GM12878 (cell line): ENCODE measurements around the gene MIS12. TPM values are rescaled to one million over a fixed set of nuclear protein-coding genes. Genes with fewer than 3 reads are reported as not detected.

Experiments
- ETV6 ChIP-seq, 2 experiments: fragments of 450-650 bp in 1 of 2; IDR thresholded peaks in 1 of 2; conservative IDR thresholded peaks in 1 of 2; 2 replicates each; pipeline ENCODE4 v1.6.1; 2014; ENCODE audit warnings: antibody characterized with exemption in 1 of 2, borderline replicate concordance in 1 of 2, low read depth in 1 of 2, mild to moderate bottlenecking in 1 of 2, moderate library complexity in 1 of 2
- JUNB ChIP-seq: IDR thresholded peaks from 2 replicates; pipeline ENCODE4 v1.6.1; 2016; ENCODE audit warnings: antibody characterized with exemption, mild to moderate bottlenecking
- MEF2B ChIP-seq: fragments of 450-650 bp; IDR thresholded peaks from 2 replicates; pipeline ENCODE4 v1.6.1; 2018; ENCODE audit warnings: mild to moderate bottlenecking, moderate library complexity; ENCODE audit not compliant: partially characterized antibody, poor library complexity, severe bottlenecking
- PAX8 ChIP-seq: fragments of 450-650 bp; IDR thresholded peaks from 2 replicates; pipeline ENCODE4 v1.6.1; 2017; ENCODE audit warnings: mild to moderate bottlenecking, moderate library complexity
- RAD21 ChIP-seq: IDR thresholded peaks from 2 replicates; pipeline ENCODE4 v1.6.1; 2011; ENCODE audit warnings: mild to moderate bottlenecking, low read depth, low read length, moderate library complexity; ENCODE audit not compliant: insufficient read depth
- SIN3A ChIP-seq: IDR thresholded peaks from 2 replicates; pipeline ENCODE4 v1.6.1; 2012; ENCODE audit warnings: low read depth, low read length, improper control_type of control experiment
- SMC3 ChIP-seq: IDR thresholded peaks from 2 replicates; pipeline ENCODE4 v1.6.1; 2011; ENCODE audit warnings: low read length, improper control_type of control experiment, borderline replicate concordance
- TCF7 ChIP-seq: IDR thresholded peaks from 2 replicates; pipeline ENCODE4 v1.6.1; 2014; ENCODE audit warnings: antibody characterized with exemption, borderline replicate concordance
- polyA plus RNA-seq, 11 experiments: library from polyadenylated mRNA; depleted of rRNA in 4 of 11; unstranded in 6 of 11; stranded (reverse) in 5 of 11; fragments of >200 nt; fragmentation: Nextera tagmentation in 4 of 11; fragmentation: Illumina TruSeq in 1 of 11; extraction: Ambion mirVana in 4 of 11; extraction: Trizol in 1 of 11; gene quantifications; 1 replicate in 1 of 11; 2 replicates in 10 of 11; pipeline versions ENCODE4 v1.2.1 to v1.2.3, GENCODE V29; 2011 to 2016; ENCODE audit warnings: inconsistent platforms in 2 of 11, missing spikeins in 2 of 11, low read depth in 1 of 11
- total RNA-seq, 4 experiments: library from RNA; depleted of rRNA in 3 of 4; stranded (reverse); fragments of >200 nt in 3 of 4; fragmentation: Illumina TruSeq in 1 of 4; extraction: Trizol in 1 of 4; gene quantifications; 2 replicates each; pipeline versions ENCODE4 v1.2.1 to v1.2.3, GENCODE V29; 2013 to 2021
- TF ChIP-seq, protein P1 (sequence below): fragments of 450-650 bp; IDR thresholded peaks from 2 replicates; pipeline ENCODE4 v1.6.1; 2017; ENCODE audit warnings: mild to moderate bottlenecking, low read depth, inconsistent platforms; ENCODE audit not compliant: poor library complexity, severe bottlenecking
- TF ChIP-seq, protein P2 (sequence below): IDR thresholded peaks from 2 replicates; pipeline ENCODE4 v1.6.1; 2012; ENCODE audit warnings: low read depth, low read length, improper control_type of control experiment
- TF ChIP-seq, protein P3 (sequence below): IDR thresholded peaks from 2 replicates; pipeline ENCODE4 v1.6.1; 2011; ENCODE audit warnings: mild to moderate bottlenecking, low read depth, low read length, moderate library complexity; ENCODE audit not compliant: insufficient replicate concordance
- TF ChIP-seq, protein P4 (sequence below): fragments of 450-650 bp; conservative IDR thresholded peaks from 2 replicates; pipeline ENCODE4 v1.6.1; 2017; ENCODE audit warnings: mild to moderate bottlenecking, moderate library complexity
- TF ChIP-seq, protein P5 (sequence below): fragments of 450-650 bp; IDR thresholded peaks from 2 replicates; pipeline ENCODE4 v1.6.1; 2018; ENCODE audit warnings: mild to moderate bottlenecking, low read depth, moderate library complexity; ENCODE audit not compliant: partially characterized antibody
- TF ChIP-seq, protein P6 (sequence below): fragments of 150-350 bp; IDR thresholded peaks from 2 replicates; pipeline ENCODE4 v1.6.1; 2016; ENCODE audit warnings: low read depth, low read length

MIS12 gene
- total and polyA plus RNA-seq, 10 of the 15 experiments (the other 5 are each of a cell fraction or from before 2014, with no cell fraction given), result 19.8 to 34.2 (median 25.0) TPM

DNA sequence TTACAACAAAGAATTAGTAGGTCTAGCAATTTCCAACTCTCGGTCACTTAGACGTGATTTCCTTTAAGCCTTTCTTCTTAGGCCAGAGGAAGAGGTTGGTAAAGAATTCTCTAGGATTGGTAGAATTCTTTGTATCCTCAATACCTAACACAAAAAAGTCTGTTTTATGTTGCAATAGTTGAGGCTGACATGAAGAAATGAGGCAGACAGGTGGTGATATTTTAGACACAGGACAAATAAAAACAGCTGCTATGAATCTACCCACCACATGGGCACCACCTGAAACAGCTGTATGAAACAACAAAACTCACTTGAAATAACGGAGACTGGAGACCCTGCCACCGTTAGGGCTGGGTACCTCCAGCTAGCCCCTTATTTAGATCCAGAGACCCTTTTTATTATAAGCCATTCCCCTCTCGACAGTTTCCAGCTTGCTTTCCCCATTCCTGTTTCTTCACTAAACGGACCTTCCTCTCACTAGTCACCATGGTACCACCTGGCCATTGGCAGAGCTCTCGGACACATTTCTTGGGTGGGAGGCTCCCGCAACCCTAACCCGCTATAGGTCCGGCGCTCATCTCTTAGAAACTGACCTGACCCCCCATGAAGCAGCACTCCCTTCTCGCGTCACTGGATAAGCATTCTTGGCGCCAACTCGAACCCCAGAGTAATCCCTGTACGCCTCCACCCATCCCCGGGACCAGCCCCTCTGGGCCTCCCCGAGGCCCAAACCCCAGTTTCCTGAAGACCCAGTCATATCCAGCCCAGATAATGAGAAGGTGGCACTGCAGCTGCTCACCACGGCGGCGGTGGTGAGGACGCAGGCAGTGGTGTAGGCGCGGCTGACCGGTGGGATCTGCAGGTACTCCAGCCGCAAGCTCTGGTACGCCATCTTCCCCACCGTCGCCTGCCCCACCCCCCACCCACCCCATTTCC lies 828 bp upstream of the MIS12 start, which contains the start of gene DERL2 (continued):
- TF ChIP-seq, protein P1, sequence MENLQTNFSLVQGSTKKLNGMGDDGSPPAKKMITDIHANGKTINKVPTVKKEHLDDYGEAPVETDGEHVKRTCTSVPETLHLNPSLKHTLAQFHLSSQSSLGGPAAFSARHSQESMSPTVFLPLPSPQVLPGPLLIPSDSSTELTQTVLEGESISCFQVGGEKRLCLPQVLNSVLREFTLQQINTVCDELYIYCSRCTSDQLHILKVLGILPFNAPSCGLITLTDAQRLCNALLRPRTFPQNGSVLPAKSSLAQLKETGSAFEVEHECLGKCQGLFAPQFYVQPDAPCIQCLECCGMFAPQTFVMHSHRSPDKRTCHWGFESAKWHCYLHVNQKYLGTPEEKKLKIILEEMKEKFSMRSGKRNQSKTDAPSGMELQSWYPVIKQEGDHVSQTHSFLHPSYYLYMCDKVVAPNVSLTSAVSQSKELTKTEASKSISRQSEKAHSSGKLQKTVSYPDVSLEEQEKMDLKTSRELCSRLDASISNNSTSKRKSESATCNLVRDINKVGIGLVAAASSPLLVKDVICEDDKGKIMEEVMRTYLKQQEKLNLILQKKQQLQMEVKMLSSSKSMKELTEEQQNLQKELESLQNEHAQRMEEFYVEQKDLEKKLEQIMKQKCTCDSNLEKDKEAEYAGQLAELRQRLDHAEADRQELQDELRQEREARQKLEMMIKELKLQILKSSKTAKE, result no peak
- TF ChIP-seq, protein P2, sequence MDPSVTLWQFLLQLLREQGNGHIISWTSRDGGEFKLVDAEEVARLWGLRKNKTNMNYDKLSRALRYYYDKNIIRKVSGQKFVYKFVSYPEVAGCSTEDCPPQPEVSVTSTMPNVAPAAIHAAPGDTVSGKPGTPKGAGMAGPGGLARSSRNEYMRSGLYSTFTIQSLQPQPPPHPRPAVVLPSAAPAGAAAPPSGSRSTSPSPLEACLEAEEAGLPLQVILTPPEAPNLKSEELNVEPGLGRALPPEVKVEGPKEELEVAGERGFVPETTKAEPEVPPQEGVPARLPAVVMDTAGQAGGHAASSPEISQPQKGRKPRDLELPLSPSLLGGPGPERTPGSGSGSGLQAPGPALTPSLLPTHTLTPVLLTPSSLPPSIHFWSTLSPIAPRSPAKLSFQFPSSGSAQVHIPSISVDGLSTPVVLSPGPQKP, result no peak
- no peak for TF ChIP-seq SIN3A
- no peak for TF ChIP-seq RAD21
- TF ChIP-seq SMC3, result no peak
- TF ChIP-seq, protein P3, sequence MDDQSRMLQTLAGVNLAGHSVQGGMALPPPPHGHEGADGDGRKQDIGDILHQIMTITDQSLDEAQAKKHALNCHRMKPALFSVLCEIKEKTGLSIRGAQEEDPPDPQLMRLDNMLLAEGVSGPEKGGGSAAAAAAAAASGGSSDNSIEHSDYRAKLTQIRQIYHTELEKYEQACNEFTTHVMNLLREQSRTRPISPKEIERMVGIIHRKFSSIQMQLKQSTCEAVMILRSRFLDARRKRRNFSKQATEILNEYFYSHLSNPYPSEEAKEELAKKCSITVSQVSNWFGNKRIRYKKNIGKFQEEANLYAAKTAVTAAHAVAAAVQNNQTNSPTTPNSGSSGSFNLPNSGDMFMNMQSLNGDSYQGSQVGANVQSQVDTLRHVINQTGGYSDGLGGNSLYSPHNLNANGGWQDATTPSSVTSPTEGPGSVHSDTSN, result no peak
- TF ChIP-seq, protein P4, sequence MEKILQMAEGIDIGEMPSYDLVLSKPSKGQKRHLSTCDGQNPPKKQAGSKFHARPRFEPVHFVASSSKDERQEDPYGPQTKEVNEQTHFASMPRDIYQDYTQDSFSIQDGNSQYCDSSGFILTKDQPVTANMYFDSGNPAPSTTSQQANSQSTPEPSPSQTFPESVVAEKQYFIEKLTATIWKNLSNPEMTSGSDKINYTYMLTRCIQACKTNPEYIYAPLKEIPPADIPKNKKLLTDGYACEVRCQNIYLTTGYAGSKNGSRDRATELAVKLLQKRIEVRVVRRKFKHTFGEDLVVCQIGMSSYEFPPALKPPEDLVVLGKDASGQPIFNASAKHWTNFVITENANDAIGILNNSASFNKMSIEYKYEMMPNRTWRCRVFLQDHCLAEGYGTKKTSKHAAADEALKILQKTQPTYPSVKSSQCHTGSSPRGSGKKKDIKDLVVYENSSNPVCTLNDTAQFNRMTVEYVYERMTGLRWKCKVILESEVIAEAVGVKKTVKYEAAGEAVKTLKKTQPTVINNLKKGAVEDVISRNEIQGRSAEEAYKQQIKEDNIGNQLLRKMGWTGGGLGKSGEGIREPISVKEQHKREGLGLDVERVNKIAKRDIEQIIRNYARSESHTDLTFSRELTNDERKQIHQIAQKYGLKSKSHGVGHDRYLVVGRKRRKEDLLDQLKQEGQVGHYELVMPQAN, result peak; percentile 70; the same call in 1 of the 2 replicates
- no peak for TF ChIP-seq JUNB
- no peak for TF ChIP-seq PAX8
- TF ChIP-seq ETV6 (conservative IDR thresholded peaks at IDR 0.05 in 1 of 2, IDR thresholded peaks at IDR 0.05 in 1 of 2; ENCODE audit: borderline replicate concordance in 1 of 2, low read depth in 1 of 2), result no peak
- TF ChIP-seq, protein P5, sequence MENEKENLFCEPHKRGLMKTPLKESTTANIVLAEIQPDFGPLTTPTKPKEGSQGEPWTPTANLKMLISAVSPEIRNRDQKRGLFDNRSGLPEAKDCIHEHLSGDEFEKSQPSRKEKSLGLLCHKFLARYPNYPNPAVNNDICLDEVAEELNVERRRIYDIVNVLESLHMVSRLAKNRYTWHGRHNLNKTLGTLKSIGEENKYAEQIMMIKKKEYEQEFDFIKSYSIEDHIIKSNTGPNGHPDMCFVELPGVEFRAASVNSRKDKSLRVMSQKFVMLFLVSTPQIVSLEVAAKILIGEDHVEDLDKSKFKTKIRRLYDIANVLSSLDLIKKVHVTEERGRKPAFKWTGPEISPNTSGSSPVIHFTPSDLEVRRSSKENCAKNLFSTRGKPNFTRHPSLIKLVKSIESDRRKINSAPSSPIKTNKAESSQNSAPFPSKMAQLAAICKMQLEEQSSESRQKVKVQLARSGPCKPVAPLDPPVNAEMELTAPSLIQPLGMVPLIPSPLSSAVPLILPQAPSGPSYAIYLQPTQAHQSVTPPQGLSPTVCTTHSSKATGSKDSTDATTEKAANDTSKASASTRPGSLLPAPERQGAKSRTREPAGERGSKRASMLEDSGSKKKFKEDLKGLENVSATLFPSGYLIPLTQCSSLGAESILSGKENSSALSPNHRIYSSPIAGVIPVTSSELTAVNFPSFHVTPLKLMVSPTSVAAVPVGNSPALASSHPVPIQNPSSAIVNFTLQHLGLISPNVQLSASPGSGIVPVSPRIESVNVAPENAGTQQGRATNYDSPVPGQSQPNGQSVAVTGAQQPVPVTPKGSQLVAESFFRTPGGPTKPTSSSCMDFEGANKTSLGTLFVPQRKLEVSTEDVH, result no peak
- TF ChIP-seq, protein P6, sequence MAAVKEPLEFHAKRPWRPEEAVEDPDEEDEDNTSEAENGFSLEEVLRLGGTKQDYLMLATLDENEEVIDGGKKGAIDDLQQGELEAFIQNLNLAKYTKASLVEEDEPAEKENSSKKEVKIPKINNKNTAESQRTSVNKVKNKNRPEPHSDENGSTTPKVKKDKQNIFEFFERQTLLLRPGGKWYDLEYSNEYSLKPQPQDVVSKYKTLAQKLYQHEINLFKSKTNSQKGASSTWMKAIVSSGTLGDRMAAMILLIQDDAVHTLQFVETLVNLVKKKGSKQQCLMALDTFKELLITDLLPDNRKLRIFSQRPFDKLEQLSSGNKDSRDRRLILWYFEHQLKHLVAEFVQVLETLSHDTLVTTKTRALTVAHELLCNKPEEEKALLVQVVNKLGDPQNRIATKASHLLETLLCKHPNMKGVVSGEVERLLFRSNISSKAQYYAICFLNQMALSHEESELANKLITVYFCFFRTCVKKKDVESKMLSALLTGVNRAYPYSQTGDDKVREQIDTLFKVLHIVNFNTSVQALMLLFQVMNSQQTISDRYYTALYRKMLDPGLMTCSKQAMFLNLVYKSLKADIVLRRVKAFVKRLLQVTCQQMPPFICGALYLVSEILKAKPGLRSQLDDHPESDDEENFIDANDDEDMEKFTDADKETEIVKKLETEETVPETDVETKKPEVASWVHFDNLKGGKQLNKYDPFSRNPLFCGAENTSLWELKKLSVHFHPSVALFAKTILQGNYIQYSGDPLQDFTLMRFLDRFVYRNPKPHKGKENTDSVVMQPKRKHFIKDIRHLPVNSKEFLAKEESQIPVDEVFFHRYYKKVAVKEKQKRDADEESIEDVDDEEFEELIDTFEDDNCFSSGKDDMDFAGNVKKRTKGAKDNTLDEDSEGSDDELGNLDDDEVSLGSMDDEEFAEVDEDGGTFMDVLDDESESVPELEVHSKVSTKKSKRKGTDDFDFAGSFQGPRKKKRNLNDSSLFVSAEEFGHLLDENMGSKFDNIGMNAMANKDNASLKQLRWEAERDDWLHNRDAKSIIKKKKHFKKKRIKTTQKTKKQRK, result no peak
- TF ChIP-seq MEF2B, result no peak
- no peak for TF ChIP-seq TCF7
